K562 (cell line): ENCODE results near the gene FOXN3. TPM values are rescaled to one million over a fixed set of nuclear protein-coding genes. Genes with fewer than 3 reads are reported as not detected.

Experiments
- ATAC-seq: fragments of 200-7000 bp; cut with Tn5 transposase; 3 replicates; pipeline ENCODE4 v1.9.1; 2020; ENCODE audit warnings: moderate library complexity
- BruUV-seq: library from RNA; stranded (reverse); fragments of 400-500 nt; replicated peaks from 2 replicates; lab custom pipeline; 2021; lab: Mats Ljungman, UMichigan
- CTCF ChIA-PET: fragments of 300-600 bp; formaldehyde crosslinking; extraction: SDS; loops from one replicate; lab custom pipeline; 2021; ENCODE audit warnings: low intra/inter-chr PET ratio; lab: Yijun Ruan, JAX
- POLR2A ChIA-PET: fragments of 300-600, 350-650 bp; sonication (Branson Sonifier 250); formaldehyde crosslinking; extraction: SDS; loops from one replicate; lab custom pipeline; 2021; ENCODE audit warnings: antibody characterized with exemption, inconsistent platforms; lab: Yijun Ruan, JAX
- DNase-seq, 4 experiments: peaks; one replicate each; pipeline versions ENCODE4 v3.0.0 to v3.0.0-alpha.2; 2011 to 2018; ENCODE audit warnings: low spot score in 3 of 4, mixed read lengths in 3 of 4; ENCODE audit errors: extremely low read depth in 1 of 4
- FAIRE-seq: peaks from 2 replicates; lab custom pipeline; 2011; peaks lifted over from hg19 to GRCh38; lab: Jason Lieb, UNC
- H2AFZ ChIP-seq: 2 replicates; pipeline ENCODE4 v1.6.0; 2011; ENCODE audit warnings: low read depth, low read length, control low read depth, inconsistent platforms
- H3K27ac ChIP-seq: fragments of 200-600 bp; 3 replicates; pipeline ENCODE4 v1.8.0; 2011; ENCODE audit warnings: low read depth, mild to moderate bottlenecking, control low read depth, inconsistent platforms, low read length, moderate library complexity, mixed read lengths; ENCODE audit errors: extremely low read depth
- H3K27me3 ChIP-seq, 2 experiments: fragments of 300-600 bp in 1 of 2; 2 replicates in 1 of 2; 3 replicates in 1 of 2; pipeline versions ENCODE4 v1.6.0 to v1.8.0; 2011; ENCODE audit warnings: inconsistent platforms in 2 of 2, low read length in 2 of 2, mild to moderate bottlenecking in 1 of 2, mixed read lengths in 1 of 2, moderate library complexity in 1 of 2; ENCODE audit not compliant: control insufficient read depth in 2 of 2, insufficient read depth in 2 of 2
- H3K36me3 ChIP-seq: fragments of 300-600 bp; 3 replicates; pipeline ENCODE4 v1.8.0; 2011; ENCODE audit warnings: mild to moderate bottlenecking, low read length, inconsistent platforms; ENCODE audit not compliant: control insufficient read depth, insufficient read depth
- H3K4me1 ChIP-seq, 2 experiments: fragments of 200-600 bp in 1 of 2; replicated peaks in 1 of 2; 2 replicates in 1 of 2; 3 replicates in 1 of 2; pipeline versions ENCODE4 v1.5.1 to v1.8.0; 2011; ENCODE audit warnings: inconsistent platforms in 2 of 2, low read length in 2 of 2, mild to moderate bottlenecking in 1 of 2, mixed read lengths in 1 of 2, moderate library complexity in 1 of 2; ENCODE audit not compliant: control insufficient read depth in 2 of 2, insufficient read depth in 2 of 2
- H3K4me2 ChIP-seq: 2 replicates; pipeline ENCODE4 v1.6.1; 2011; ENCODE audit warnings: low read length, control low read depth, inconsistent platforms, mixed read lengths; ENCODE audit not compliant: insufficient read depth
- H3K4me3 ChIP-seq: fragments of 200-600 bp; sonication (generic), shearing (Covaris generic); 2 replicates; pipeline ENCODE4 v1.5.1; 2016; ENCODE audit warnings: control low read depth, inconsistent platforms
- H3K79me2 ChIP-seq: fragments of 200-600 bp; 3 replicates; pipeline ENCODE4 v1.8.0; 2011; ENCODE audit warnings: low read length, inconsistent platforms; ENCODE audit not compliant: control insufficient read depth, insufficient read depth
- H3K9ac ChIP-seq, 2 experiments: 2 replicates each; pipeline versions ENCODE4 v1.6.0 to v1.6.1; 2011; ENCODE audit warnings: low read depth in 2 of 2, low read length in 2 of 2, control low read depth in 1 of 2, inconsistent platforms in 1 of 2, mild to moderate bottlenecking in 1 of 2, mixed read lengths in 1 of 2; ENCODE audit not compliant: insufficient read depth in 1 of 2
- H3K9me1 ChIP-seq: one replicate; pipeline ENCODE4 v1.6.0; 2011; ENCODE audit warnings: inconsistent platforms, mild to moderate bottlenecking, low read length, moderate library complexity; ENCODE audit not compliant: control insufficient read depth, insufficient read depth
- H3K9me3 ChIP-seq: replicated peaks from 2 replicates; pipeline ENCODE4 v1.5.1; 2011; ENCODE audit warnings: low read depth, low read length, inconsistent platforms; ENCODE audit not compliant: control insufficient read depth, insufficient read depth
- H4K20me1 ChIP-seq: replicated peaks from 2 replicates; pipeline ENCODE4 v1.6.1; 2011; ENCODE audit warnings: low read length, inconsistent platforms, mixed read lengths; ENCODE audit not compliant: control insufficient read depth, insufficient read depth
- EWSR1 ChIP-seq: fragments of 450-650 bp; IDR thresholded peaks from 2 replicates; pipeline ENCODE4 v1.6.1; 2018; ENCODE audit warnings: borderline replicate concordance, mild to moderate bottlenecking, low read depth, moderate library complexity; ENCODE audit not compliant: partially characterized antibody
- RFX1 ChIP-seq: fragments of 450-650 bp; IDR thresholded peaks from 2 replicates; pipeline ENCODE4 v1.6.1; 2016; ENCODE audit warnings: mild to moderate bottlenecking, moderate library complexity
- SPI1 ChIP-seq: IDR thresholded peaks from 2 replicates; pipeline ENCODE4 v1.6.1; 2011; ENCODE audit warnings: low read depth, low read length, control low read depth, borderline replicate concordance
- STAT6 ChIP-seq: sonication (generic); formaldehyde crosslinking; IDR thresholded peaks from 2 replicates; pipeline ENCODE4 v1.8.1; 2023; ENCODE audit warnings: mild to moderate bottlenecking, missing genetic modification reagents
- WGBS: fragments of 100-300 bp; shearing (Covaris generic); methylation state at CpG from one replicate; pipeline ENCODE4 v1.1.6; 2016; ENCODE audit warnings: low coverage, mixed read lengths; ENCODE audit not compliant: insufficient coverage; ENCODE audit errors: missing lambda C conversion rate; 5-methylcytosine and 5-hydroxymethylcytosine counted together
- in situ Hi-C: fragments of 300-500 bp; cut with MboI; formaldehyde crosslinking; loops from 4 replicates; pipeline ENCODE4 v1.15.0; 2018; ENCODE audit warnings: inconsistent platforms, mixed read lengths
- intact Hi-C: fragments of 100-400 bp; cut with micrococcal nuclease; formaldehyde crosslinking; loops from 2 replicates; pipeline ENCODE4 v1.14.2; 2022
- polyA plus RNA-seq, 8 experiments: library from polyadenylated mRNA; depleted of rRNA in 4 of 8; stranded (reverse) in 5 of 8; unstranded in 3 of 8; fragments of >200 nt; fragmentation: Nextera tagmentation in 2 of 8; fragmentation: Illumina TruSeq in 1 of 8; extraction: Ambion mirVana in 2 of 8; extraction: Trizol in 1 of 8; gene quantifications; 2 replicates each; pipeline versions ENCODE4 v1.2.1 to v1.2.3, GENCODE V29; 2011 to 2014; ENCODE audit warnings: inconsistent platforms in 1 of 8, missing spikeins in 1 of 8
- total RNA-seq, 7 experiments: library from RNA; depleted of rRNA in 6 of 7; stranded (reverse); fragments of >200 nt in 6 of 7; fragmentation: Illumina TruSeq in 2 of 7; extraction: Trizol in 2 of 7; gene quantifications; 2 replicates each; pipeline versions ENCODE4 v1.2.1 to v1.2.3, GENCODE V29; 2011 to 2021; ENCODE audit warnings: low replicate concordance in 1 of 7
- TF ChIP-seq, protein P1 (sequence below): sonication (generic); formaldehyde crosslinking; IDR thresholded peaks from 2 replicates; pipeline ENCODE4 v1.9.0; 2022; ENCODE audit warnings: mild to moderate bottlenecking, missing genetic modification reagents

FOXN3 gene
- total and polyA plus RNA-seq, 9 of the 15 experiments (the other 6 are each of a cell fraction or from before 2014, with no cell fraction given): 0.07 to 1.3 (median 0.40) TPM

GRCh38 chr14:89225607-89226006, 191.4 kb downstream of the FOXN3 start:
- 0% methylated on average over 4 of the region's 4 CpGs for WGBS
- Histone ChIP-seq H3K36me3 (no peaks in the 10 kb centered on the region), H3K4me2 (no peak overlapping the region), H3K27me3 (peaks cover 4 to 19% of the 10 kb centered on the region in 2 experiments; a peak in 2 of 5 replicates), H3K4me3 (no peak overlapping the region), H2AFZ (no peak overlapping the region), H4K20me1 (no peaks in the 10 kb centered on the region), H3K9ac (no peak overlapping the region), H3K9me1 (no peaks in the 10 kb centered on the region), H3K9me3 (no peaks in the 10 kb centered on the region)
- POLR2A ChIA-PET: interaction anchor here (0.6 kb wide), 1 partner anchor 81 kb away, joined by 3 read pairs; no protein-coding TSS in a partner anchor
- intact Hi-C loops: no loop called here
- CTCF ChIA-PET: no interaction called here
- DNase-seq (no peak), ATAC-seq (no peak)
- in situ Hi-C loops: no loop called here
- TF ChIP-seq, protein P1, sequence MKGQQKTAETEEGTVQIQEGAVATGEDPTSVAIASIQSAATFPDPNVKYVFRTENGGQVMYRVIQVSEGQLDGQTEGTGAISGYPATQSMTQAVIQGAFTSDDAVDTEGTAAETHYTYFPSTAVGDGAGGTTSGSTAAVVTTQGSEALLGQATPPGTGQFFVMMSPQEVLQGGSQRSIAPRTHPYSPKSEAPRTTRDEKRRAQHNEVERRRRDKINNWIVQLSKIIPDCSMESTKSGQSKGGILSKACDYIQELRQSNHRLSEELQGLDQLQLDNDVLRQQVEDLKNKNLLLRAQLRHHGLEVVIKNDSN (CRISPR knock-in tag): no peak
- no peak for TF ChIP-seq SPI1
- TF ChIP-seq, all 486 proteins: peak for 0
- Histone ChIP-seq H3K4me1 (no peaks in the 10 kb centered on the region), H3K79me2 (no peaks in the 10 kb centered on the region), H3K27ac (no peak overlapping the region)
- BruUV-seq: no TSS peak
- FAIRE-seq: no peak

DNA sequence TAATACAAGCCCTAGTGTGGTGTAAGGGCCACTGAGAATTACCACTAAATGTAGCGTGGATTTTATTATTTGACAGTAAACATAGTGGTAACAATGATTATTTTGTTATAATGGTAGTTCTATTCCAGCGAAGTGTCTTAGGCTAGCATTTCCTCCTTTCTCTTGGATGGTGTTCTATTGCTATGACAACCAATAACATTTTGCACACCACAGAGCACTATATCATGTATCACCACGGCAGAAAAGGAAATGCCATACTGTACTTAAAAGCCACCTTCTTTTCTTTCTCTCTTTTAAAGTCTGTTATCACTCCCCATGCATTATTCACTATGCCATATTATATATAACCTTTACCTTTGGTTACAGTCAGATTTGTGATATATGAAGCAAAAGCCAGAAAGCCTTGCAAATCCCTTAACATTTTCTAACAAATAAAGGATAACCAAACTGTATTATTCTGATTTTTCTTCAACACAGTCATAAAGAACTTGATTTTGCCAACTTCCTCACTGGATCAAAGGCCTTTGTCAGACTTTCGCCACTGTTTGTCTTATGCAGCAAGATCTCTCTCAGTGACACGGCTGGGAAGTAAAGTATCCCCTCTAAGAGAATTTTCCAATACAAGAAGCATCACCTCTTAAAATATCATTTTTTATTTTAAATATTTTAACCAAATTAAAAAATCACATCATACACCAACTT, 195.8 kb downstream of the FOXN3 start:
- Histone ChIP-seq H3K9me1 (no peaks in the 10 kb centered on the region), H3K4me2 (no peak overlapping the region), H3K36me3 (no peaks in the 10 kb centered on the region), H3K27ac (no peak overlapping the region), H3K4me3 (no peak overlapping the region), H3K27me3 (peaks cover 4 to 15% of the 10 kb centered on the region in 2 experiments; a peak in 2 of 5 replicates), H3K79me2 (no peaks in the 10 kb centered on the region), H3K4me1 (no peaks in the 10 kb centered on the region), H3K9ac (no peak overlapping the region), H4K20me1 (no peaks in the 10 kb centered on the region), H3K9me3 (no peaks in the 10 kb centered on the region), H2AFZ (no peak overlapping the region)
- no peak for DNase-seq
- intact Hi-C loops (no loop called here), in situ Hi-C loops (no loop called here)
- no peak for ATAC-seq
- 3% methylated on average over 5 of the region's 5 CpGs for WGBS
- ChIA-PET CTCF (no interaction called here), POLR2A (no interaction called here)
- no TSS peak for BruUV-seq
- TF ChIP-seq RFX1: peak; percentile 14; the same call in 1 of the 2 replicates
- no peak for TF ChIP-seq STAT6
- TF ChIP-seq EWSR1: no peak
- FAIRE-seq: no peak
